OCI-M2 (cell line): ENCODE measurements around the gene MOBP.
"Not testable (repeated sequence)": the region's sequence is repeated elsewhere in the genome, so short reads cannot be mapped to it uniquely, and the experiment has no call there.

ENCODE experiments used
- DNase-seq: peaks from one replicate; lab custom pipeline; 2025; ENCODE audit not compliant: unreplicated experiment; lab: John Stamatoyannopoulos, UW

MOBP gene, protein sequence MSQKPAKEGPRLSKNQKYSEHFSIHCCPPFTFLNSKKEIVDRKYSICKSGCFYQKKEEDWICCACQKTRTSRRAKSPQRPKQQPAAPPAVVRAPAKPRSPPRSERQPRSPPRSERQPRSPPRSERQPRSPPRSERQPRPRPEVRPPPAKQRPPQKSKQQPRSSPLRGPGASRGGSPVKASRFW

DNA sequence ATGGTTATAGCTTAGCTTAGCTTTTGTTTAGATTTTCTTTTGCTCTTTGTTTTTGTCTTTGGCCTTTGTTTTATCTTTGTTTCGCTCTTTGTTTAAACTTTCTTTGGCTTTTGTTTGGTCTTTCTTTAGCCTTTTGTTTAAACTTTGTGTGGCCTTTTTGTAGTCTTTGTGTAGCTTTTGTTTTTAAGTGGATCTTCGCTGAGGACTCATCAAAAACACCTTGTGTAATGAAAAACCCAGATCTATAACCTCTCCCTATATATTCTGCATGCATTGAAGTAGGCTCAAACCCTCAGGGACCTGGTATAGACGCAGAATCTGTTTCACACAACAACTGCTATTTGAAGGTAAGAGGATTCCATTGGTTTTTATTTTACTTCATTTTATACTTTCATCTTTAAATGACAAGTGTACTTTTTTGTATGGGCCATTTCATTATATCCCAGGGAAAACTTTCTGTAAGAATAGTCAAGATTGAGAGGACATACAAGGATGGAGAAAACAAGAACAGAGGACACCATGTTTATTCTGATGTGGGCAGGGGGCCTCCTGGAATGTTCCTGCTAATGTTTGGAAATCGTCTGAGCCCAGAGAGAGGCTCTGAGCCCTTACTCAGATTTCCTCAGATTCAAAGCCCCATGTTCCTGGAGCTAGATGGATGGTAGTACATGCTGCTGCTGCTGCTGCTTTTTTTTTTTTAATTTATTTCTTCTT lies at the start of gene MOBP:
Gene MOBP (plus strand): TSS at position 287 of the 714 bp plus-strand sequence. CDS start 34,390 bp downstream, outside the sequence.
- DNase-seq, result no peak

DNA sequence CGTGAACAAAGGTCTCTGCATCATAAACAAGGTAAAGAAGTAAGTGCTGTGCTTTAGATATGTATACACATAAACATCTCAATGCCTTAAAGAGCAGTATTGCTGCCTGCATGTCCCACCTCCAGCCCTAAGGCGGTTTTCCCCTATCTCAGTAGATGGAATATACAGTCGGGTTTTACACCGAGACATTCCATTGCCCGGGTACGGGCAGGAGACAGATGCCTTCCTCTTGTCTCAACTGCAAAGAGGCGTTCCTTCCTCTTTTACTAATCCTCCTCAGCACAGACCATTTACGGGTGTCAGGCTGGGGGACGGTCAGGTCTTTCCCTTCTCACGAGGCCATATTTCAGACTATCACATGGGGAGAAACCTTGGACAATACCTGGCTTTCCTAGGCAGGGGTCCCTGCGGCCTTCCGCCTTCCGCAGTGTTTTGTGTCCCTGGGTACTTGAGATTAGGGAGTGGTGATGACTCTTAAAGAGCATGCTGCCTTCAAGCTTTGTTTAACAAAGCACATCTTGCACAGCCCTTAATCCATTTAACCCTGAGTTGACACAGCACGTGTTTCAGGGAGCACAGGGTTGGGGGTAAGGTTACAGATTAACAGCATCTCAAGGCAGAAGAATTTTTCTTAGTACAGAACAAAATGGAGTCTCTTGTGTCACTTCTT lies 48.8 kb upstream of the MOBP start:
- DNase-seq, result not testable (repeated sequence)

DNA sequence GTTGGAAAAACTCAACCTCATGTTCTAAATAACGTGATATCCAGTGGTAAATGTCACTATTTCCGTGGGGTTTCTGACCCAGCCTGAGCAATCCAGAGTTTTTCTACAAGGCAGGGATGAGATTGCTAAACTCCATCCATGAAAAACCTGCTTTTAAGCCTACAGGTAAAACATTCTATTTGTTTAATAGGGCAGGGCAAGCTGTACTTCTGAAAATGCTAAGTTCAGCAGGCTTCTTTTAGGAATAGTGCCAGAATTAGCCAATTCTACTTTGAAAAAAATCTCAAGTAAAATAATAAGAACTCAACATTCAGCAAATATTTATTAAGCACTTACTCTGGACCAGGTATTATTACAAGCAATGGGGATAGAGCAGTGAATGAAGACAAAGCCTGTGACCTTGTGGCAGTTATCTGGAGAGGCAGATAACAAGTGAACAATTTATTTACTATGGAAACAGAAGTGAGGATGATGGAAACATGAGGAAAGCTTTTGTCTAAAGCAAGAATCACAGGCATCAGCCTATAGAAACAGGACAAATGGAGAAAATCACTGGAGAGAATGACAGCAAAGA lies 47.7 kb upstream of the MOBP start:
- no peak for DNase-seq

DNA sequence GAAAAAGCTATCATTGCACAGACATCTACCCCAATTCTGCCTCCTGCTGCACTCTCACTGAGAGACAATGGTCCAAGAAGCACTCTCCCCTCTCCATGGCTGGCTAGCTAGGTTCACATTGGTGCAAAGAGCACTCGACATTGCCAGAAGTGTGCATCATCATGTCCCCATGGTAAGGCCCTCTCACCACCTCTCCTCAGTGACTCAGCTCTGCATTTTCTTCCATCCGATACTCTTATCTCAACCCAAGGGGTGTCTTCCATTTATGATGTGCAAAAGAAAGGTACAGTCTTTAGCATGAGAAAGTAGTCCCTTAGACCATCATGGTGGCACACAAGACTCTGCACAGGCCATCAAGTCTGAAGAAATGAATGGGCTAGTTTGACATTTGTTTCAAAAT lies 46.9 kb upstream of the MOBP start:
- no peak for DNase-seq

DNA sequence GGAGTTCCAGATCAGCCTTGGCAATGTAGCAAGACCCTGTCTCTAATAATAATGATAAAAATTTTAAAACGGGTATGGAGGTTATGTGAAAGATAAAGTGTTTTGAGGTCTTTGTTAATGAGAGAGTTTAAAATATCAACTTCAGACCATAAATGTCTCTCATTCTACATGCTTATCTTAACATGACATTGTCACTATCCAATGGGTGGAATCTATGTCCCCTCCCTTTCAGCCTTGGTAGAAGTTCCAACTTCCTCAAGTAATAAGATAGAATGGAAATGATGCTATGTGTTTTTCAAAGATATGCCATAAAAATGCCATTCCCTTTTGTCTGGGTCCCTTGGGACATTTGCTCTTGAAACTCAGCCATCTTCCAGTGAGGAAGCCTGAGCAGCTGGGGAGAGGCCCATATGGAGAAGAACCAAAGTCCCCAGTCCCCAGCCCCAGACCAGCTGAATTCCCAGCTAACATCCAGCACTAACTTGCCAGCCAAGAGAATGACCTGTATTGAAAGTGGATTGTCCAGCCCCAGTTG lies 44.0 kb upstream of the MOBP start:
- DNase-seq, result peak; percentile 40

DNA sequence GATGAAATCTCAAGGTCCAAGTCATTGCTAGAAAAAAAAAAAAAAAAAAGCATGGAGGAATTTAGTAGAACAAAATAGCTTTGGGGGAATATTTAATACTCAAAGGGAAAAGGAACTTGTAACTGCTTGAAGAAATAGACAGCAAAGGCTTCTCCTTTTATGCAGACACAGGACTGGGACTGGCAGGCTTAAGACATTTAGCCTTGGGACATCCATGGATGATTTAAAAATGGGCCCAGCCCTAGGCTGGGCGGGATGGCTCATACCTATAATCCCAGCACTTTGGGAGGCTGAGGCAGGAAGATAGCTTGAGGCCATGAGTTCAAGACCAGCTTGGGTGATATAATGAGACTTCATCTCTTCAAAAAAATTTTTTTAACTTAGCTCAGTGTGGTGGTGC lies 41.2 kb upstream of the MOBP start:
- no peak for DNase-seq

DNA sequence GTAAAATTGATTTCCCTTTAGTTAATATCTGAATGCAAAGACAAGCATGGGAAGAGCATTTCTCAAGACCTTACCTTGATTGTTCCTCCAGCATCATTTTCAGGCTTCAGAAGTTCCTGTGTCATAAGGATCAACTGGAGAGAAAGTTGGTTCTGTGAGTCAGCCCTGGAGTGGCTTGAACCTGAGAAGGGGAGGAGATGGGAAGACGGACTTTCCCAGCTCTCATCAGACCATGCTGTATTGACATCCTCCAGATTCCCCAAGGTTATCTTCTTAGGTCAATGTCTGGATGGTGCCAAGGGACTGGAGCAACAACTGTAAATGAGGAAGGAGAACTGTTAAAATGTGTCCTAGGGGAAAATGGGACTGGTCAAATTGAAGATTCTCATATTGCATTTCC lies 40.0 kb upstream of the MOBP start:
- no peak for DNase-seq

DNA sequence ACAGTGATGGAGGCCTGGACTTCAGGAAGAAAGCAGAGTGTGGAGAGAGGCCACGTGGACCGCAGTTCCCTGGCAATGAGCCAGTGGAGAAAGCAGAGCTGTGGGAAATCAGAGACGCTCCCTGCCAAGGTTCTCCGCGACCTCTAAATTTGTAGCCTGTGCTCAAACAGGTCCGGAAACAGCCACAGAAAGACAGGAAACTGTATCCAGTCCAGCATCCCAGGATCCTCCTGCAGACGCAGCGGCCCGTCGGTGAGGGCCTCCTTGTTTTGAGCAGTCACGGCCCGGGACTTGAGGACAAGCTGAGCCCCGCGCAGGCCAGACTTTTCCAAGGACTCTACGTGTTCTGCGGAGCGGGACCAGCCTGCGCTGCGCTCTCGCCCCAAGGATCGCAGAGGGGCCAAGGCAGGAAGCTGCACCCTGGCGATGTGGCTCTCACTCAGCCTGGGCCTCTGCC lies 38.7 kb upstream of the MOBP start:
- no peak for DNase-seq

DNA sequence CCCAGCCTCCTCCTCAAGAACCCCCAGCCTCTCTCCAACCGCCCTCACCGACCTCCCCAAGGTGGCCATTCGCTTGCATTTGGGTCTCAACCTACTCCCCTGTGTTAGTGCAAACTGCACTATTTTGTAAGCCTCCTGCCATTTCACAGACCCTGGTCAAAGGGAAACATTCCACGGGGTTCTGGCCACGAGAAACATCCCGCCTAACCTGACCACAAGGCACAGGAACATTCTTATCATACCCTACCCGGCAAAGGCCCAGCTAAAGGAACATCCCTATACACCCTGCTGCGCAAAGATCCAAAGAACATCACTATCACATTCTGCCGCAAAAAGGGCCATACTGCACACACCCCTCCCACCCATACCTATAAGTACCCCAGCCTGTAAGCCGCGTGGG lies 38.0 kb upstream of the MOBP start:
- DNase-seq, result no peak

DNA sequence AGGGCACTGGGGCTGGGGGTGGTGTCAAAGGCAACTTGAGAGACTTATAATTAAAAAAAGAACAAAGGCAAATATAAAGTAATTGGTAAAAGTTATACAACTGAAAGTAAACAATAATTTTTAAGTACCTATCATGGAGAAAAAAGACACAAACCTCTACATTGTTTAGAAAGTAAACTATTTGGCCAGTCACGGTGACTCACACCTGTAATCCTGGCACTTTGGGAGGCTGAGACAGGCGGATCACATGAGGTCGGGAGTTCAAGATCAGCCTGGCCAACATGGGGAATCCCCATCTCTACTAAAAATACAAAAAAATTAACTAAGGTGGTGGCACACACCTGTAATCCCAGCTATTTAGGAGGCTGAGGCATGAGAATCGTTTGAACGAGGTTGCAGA lies 35.1 kb upstream of the MOBP start:
- DNase-seq, result no peak

DNA sequence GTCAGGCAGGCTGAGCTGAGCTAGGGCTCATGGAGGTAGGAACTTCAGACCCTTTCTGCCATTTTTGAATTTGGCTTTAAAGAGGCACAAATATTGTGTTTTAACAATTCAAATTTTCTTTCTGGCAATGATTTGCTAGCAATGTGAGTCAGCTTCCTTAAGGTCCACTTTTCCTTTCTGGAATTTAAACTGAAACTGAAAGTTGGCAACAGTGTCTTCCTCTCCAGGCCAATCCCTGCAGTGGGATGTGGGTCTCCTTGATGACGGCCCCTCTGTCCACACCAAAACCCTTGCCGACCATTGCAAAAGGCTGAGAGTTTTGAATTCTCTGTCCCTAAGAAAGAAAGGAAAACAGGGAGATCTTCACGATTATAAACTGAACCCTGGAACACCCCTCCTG lies 33.8 kb upstream of the MOBP start:
- DNase-seq, result no peak

DNA sequence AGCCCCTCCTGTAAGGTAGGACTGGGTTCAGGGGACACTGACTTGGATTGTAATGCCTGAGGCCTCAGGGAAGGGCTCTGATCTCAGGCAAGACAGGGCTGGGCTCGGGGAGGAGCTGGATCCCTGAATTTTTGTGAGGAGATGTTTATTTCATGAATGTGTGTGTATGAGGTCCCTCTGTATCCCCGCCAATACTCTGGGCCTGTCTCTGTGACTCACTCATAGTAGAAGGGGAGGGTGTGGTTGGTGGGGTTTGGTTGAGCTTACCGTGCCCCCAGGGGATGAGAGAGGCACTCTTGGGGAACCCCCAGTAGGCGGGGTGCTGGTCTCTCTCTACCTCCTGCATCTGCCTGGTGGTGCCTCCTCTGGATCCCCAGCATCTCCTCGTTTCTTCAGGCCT lies 32.9 kb upstream of the MOBP start:
- no peak for DNase-seq

DNA sequence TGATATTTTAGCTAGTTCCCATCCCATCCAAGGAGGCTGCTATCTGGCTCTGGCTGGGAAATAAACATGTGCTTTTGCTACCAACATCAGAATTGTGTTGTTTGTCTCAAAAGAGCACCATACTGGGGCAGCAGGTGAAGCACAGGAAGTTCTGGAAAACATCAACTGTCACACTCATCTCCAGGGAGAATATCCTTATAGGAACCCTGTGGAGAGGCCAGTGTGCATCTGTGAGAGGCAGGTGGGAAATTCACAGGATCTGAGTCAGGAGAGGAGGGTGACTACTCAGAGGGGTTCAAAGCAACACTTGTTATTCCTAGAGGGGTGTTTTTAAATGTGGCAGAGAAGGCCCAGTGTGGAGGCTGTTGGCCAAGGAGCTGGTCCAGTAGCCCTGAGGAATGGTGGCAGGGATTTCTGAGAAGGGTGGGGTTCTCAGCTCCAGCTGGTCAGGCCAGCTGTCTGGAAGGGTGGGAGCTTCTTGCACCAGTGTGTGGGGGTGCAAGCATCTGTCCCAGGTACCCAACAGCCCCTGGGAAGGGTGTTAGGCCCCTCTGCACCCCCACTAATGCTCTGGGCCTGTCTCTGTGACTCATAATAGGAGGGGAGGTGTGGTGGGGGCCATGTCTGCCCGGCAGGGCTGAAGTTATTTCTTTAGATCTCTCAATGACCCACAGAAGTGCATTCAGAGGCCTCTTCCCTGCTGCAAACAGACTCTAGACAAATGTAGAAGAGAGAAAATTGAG lies 32.3 kb upstream of the MOBP start:
- no peak for DNase-seq

DNA sequence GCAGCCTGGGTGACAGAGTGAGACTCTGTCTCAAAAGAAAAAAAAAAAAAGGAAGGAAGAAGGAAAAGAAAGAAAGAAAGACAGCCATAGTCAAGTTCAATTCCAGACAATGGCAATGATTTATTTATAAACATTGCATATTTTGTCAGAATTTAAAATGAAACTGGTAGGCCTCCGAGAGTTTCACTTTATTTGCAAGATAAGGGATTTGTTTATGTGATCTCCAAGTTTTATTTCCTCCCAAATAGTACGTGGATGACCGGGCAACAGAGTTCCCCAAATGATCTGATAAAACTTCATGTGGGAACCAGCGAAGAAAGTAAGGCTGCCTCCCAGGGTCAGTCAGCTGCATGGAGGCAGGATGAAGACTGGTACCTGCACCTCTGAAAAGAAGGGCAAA lies 28.6 kb upstream of the MOBP start:
- DNase-seq, result no peak

DNA sequence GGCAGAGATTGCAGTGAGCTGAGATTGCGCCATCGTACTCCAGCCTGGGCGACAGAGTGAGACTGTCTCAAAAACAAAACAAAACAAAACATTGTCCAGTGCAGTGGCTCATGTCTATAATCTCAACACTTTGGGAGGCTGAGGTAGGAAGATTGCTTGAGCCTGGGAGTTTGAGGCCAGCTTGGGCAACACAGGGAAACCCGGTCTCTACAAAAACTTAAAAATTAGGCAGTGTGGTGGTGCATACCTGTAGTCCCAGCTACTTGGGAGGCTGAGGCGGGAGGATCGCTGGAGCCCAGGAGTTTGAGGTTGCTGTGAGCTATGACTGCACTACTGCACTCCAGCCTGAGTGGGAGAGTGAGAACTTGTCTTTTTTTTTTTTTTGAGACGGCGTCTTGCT lies 27.2 kb upstream of the MOBP start:
- no peak for DNase-seq

DNA sequence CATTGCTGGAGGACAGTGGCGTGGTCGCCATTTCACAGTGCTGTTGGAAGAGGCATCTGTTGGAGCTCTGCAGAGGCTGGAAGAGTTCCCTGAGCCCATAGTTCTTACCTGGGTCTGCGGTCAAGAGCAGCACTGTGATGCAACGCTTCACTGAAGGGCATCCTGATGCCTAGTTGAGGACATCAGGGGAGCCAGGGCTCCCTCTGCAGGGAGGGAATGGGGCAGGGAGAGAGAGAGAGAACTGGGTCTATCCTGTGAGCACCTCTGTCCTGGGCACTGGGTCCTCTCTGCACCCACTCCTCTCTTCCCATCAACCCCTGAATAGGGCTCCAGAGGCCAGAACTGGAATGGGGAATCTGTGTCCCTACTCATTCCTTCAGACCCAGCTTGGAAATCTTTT lies 23.9 kb upstream of the MOBP start:
- DNase-seq, result no peak

DNA sequence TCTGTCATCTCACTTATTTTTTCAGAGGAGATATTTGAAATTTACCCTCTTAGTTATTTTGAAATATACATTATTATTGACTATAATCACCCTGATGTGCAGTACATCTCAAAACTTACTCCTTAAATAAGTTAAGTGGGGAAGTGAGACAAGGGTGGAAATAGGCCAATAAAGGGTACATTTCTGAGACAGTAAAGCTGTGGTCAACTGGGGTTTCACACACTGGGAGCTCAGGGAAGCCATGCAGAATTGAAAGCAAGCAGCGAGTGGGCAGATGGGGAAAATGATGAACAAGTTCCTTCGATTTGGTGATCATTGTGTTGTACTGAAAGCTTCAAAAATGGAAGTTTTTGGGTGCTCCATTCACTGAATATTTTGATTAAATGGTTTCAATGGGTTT lies 21.6 kb upstream of the MOBP start:
- no peak for DNase-seq

DNA sequence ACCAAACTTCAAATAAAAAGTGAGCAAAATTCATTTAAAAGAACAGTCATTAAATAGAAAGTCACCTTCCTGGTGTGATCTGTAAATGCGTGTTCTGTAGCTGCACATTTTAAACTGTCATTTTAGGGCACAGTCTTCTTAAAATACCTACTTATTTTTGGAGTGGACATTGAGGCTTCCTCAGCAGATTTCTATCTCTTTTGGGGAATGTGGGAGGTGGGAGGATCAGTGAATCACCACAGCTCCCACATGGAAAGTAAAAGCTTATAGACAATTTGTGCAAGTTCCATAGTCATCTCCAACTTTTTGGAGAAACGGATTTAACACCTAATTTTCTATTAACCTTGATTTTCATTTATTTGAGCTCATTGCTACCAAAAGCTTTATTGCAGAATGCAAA lies 21.0 kb upstream of the MOBP start:
- DNase-seq, result no peak

DNA sequence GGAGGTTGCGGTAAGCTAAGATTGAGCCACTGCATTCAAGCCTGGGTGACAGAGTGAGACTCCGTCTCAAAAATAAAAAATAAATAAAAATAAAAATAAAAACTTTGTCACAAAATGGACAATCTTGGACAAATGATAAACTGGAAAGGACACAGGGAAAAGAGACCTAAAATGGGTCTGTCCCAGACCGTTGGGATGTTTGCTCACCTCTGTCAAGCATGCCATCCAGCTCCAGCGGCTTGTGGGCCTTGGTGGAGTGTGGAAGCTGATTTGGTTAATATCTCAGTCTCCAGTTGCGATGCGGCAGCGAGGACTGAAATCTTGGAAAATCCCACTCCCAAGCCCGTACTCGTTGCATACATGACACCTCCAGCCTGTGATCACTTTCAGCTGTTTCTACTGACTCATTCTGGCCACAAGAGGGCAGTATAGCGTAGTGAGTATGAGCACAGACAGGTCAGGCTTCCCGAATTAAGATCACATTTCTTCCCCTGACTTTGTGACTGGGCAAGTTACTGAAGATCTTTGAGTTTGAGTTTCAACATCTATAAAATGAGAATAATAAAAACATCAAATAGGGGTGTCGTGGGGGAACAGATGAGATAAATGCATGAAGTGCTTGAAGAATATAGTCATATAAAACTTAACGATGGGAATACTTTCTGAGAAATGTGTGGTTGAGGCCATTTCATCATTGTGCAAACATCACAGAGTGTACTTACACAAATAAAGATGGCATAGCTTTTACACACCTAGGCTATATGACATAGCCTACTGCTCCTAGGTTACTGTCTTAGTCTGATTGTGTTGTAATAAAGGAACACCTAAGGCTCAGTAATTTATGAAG lies 19.6 kb upstream of the MOBP start:
- no peak for DNase-seq
